HG02678 (cell line): ENCODE data around the gene ENO2.
A peak's percentile ranks its signal among the peaks of the same experiment; 100 is the strongest.
"Not testable (repeated sequence)": the region's sequence is repeated elsewhere in the genome, so short reads cannot be mapped to it uniquely, and the experiment has no call there.

Experiments used
- ATAC-seq: cut with Tn5 transposase; IDR thresholded peaks from one replicate; pipeline ENCODE4 v1.9.1; 2021; ENCODE audit warnings: mild to moderate bottlenecking, moderate library complexity; ENCODE audit not compliant: unreplicated experiment

The ENO2 gene

GRCh38 chr12:6886206-6886999 lies 28.0 kb upstream of the ENO2 start:
- ATAC-seq, result not testable (repeated sequence)

- no peak for ATAC-seq
Observed at GRCh38 chr12:6887460-6887859, 26.9 kb upstream of the ENO2 start.

GRCh38 chr12:6888360-6888759 lies 26.0 kb upstream of the ENO2 start:
- no peak for ATAC-seq

- not testable (repeated sequence) for ATAC-seq
Observed at GRCh38 chr12:6888794-6889193, 25.6 kb upstream of the ENO2 start.

- not testable (repeated sequence) for ATAC-seq
Observed at GRCh38 chr12:6889775-6890573, 24.4 kb upstream of the ENO2 start.

GRCh38 chr12:6890789-6891645 lies 23.4 kb upstream of the ENO2 start:
- peak; percentile 93 for ATAC-seq

- ATAC-seq, result no peak
Observed at GRCh38 chr12:6891646-6892001, 22.8 kb upstream of the ENO2 start.

GRCh38 chr12:6892683-6893082 lies 21.7 kb upstream of the ENO2 start:
- ATAC-seq, result not testable (repeated sequence)

GRCh38 chr12:6894321-6894720 lies 20.1 kb upstream of the ENO2 start:
- no peak for ATAC-seq

GRCh38 chr12:6896846-6897435 lies 17.4 kb upstream of the ENO2 start:
- no peak for ATAC-seq

- no peak for ATAC-seq
Observed at GRCh38 chr12:6899427-6899826, 15.0 kb upstream of the ENO2 start.

- ATAC-seq, result no peak
Observed at GRCh38 chr12:6899837-6900519, 14.4 kb upstream of the ENO2 start.

- ATAC-seq, result no peak
Observed at GRCh38 chr12:6902448-6902847, 11.9 kb upstream of the ENO2 start.

GRCh38 chr12:6903722-6904121 lies 10.7 kb upstream of the ENO2 start:
- ATAC-seq, result no peak

GRCh38 chr12:6904280-6905276 lies 9.8 kb upstream of the ENO2 start, which contains the start of gene LRRC23:
Gene LRRC23 (plus strand): TSS chr12:6904822. CDS start chr12:6905634, 812 bp downstream.
- peak; percentile 97 for ATAC-seq

GRCh38 chr12:6905414-6906040 lies 8.9 kb upstream of the ENO2 start:
- no peak for ATAC-seq

GRCh38 chr12:6908141-6908540 lies 6.2 kb upstream of the ENO2 start:
- ATAC-seq, result not testable (repeated sequence)

GRCh38 chr12:6909421-6910145 lies 4.8 kb upstream of the ENO2 start:
- ATAC-seq, result no peak
